K562 (cell line): ENCODE measurements around the gene NAB1. TPM values are rescaled to one million over a fixed set of nuclear protein-coding genes. Genes with fewer than 3 reads are reported as not detected.

Experiments
- ATAC-seq: fragments of 200-7000 bp; cut with Tn5 transposase; 3 replicates; pipeline ENCODE4 v1.9.1; 2020; ENCODE audit warnings: moderate library complexity
- BruUV-seq: library from RNA; stranded (reverse); fragments of 400-500 nt; replicated peaks from 2 replicates; lab custom pipeline; 2021; lab: Mats Ljungman, UMichigan
- CTCF ChIA-PET: fragments of 300-600 bp; formaldehyde crosslinking; extraction: SDS; loops from one replicate; lab custom pipeline; 2021; ENCODE audit warnings: low intra/inter-chr PET ratio; lab: Yijun Ruan, JAX
- POLR2A ChIA-PET: fragments of 300-600, 350-650 bp; sonication (Branson Sonifier 250); formaldehyde crosslinking; extraction: SDS; loops from one replicate; lab custom pipeline; 2021; ENCODE audit warnings: antibody characterized with exemption, inconsistent platforms; lab: Yijun Ruan, JAX
- DNase-seq, 4 experiments: peaks; one replicate each; pipeline versions ENCODE4 v3.0.0 to v3.0.0-alpha.2; 2011 to 2018; ENCODE audit warnings: low spot score in 3 of 4, mixed read lengths in 3 of 4; ENCODE audit errors: extremely low read depth in 1 of 4
- FAIRE-seq: peaks from 2 replicates; lab custom pipeline; 2011; peaks lifted over from hg19 to GRCh38; lab: Jason Lieb, UNC
- H2AFZ ChIP-seq: 2 replicates; pipeline ENCODE4 v1.6.0; 2011; ENCODE audit warnings: low read depth, low read length, control low read depth, inconsistent platforms
- H3K27ac ChIP-seq: fragments of 200-600 bp; 3 replicates; pipeline ENCODE4 v1.8.0; 2011; ENCODE audit warnings: low read depth, mild to moderate bottlenecking, control low read depth, inconsistent platforms, low read length, moderate library complexity, mixed read lengths; ENCODE audit errors: extremely low read depth
- H3K27me3 ChIP-seq, 2 experiments: fragments of 300-600 bp in 1 of 2; 2 replicates in 1 of 2; 3 replicates in 1 of 2; pipeline versions ENCODE4 v1.6.0 to v1.8.0; 2011; ENCODE audit warnings: inconsistent platforms in 2 of 2, low read length in 2 of 2, mild to moderate bottlenecking in 1 of 2, mixed read lengths in 1 of 2, moderate library complexity in 1 of 2; ENCODE audit not compliant: control insufficient read depth in 2 of 2, insufficient read depth in 2 of 2
- H3K36me3 ChIP-seq: fragments of 300-600 bp; 3 replicates; pipeline ENCODE4 v1.8.0; 2011; ENCODE audit warnings: mild to moderate bottlenecking, low read length, inconsistent platforms; ENCODE audit not compliant: control insufficient read depth, insufficient read depth
- H3K4me1 ChIP-seq, 2 experiments: fragments of 200-600 bp in 1 of 2; replicated peaks in 1 of 2; 2 replicates in 1 of 2; 3 replicates in 1 of 2; pipeline versions ENCODE4 v1.5.1 to v1.8.0; 2011; ENCODE audit warnings: inconsistent platforms in 2 of 2, low read length in 2 of 2, mild to moderate bottlenecking in 1 of 2, mixed read lengths in 1 of 2, moderate library complexity in 1 of 2; ENCODE audit not compliant: control insufficient read depth in 2 of 2, insufficient read depth in 2 of 2
- H3K4me2 ChIP-seq: 2 replicates; pipeline ENCODE4 v1.6.1; 2011; ENCODE audit warnings: low read length, control low read depth, inconsistent platforms, mixed read lengths; ENCODE audit not compliant: insufficient read depth
- H3K4me3 ChIP-seq: fragments of 200-600 bp; sonication (generic), shearing (Covaris generic); 2 replicates; pipeline ENCODE4 v1.5.1; 2016; ENCODE audit warnings: control low read depth, inconsistent platforms
- H3K79me2 ChIP-seq: fragments of 200-600 bp; 3 replicates; pipeline ENCODE4 v1.8.0; 2011; ENCODE audit warnings: low read length, inconsistent platforms; ENCODE audit not compliant: control insufficient read depth, insufficient read depth
- H3K9ac ChIP-seq, 2 experiments: 2 replicates each; pipeline versions ENCODE4 v1.6.0 to v1.6.1; 2011; ENCODE audit warnings: low read depth in 2 of 2, low read length in 2 of 2, control low read depth in 1 of 2, inconsistent platforms in 1 of 2, mild to moderate bottlenecking in 1 of 2, mixed read lengths in 1 of 2; ENCODE audit not compliant: insufficient read depth in 1 of 2
- H3K9me1 ChIP-seq: one replicate; pipeline ENCODE4 v1.6.0; 2011; ENCODE audit warnings: inconsistent platforms, mild to moderate bottlenecking, low read length, moderate library complexity; ENCODE audit not compliant: control insufficient read depth, insufficient read depth
- H3K9me3 ChIP-seq: replicated peaks from 2 replicates; pipeline ENCODE4 v1.5.1; 2011; ENCODE audit warnings: low read depth, low read length, inconsistent platforms; ENCODE audit not compliant: control insufficient read depth, insufficient read depth
- H4K20me1 ChIP-seq: replicated peaks from 2 replicates; pipeline ENCODE4 v1.6.1; 2011; ENCODE audit warnings: low read length, inconsistent platforms, mixed read lengths; ENCODE audit not compliant: control insufficient read depth, insufficient read depth
- ARID4B ChIP-seq: sonication (generic); formaldehyde crosslinking; IDR thresholded peaks from 2 replicates; pipeline ENCODE4 v1.8.0; 2022; ENCODE audit warnings: mild to moderate bottlenecking, missing genetic modification reagents
- DACH1 ChIP-seq: fragments of 450-650 bp; IDR thresholded peaks from 2 replicates; pipeline ENCODE4 v1.6.1; 2018; ENCODE audit not compliant: partially characterized antibody
- DEAF1 ChIP-seq: fragments of 450-650 bp; formaldehyde crosslinking; IDR thresholded peaks from 2 replicates; pipeline ENCODE4 v1.4.0; 2020; ENCODE audit warnings: mild to moderate bottlenecking, moderate library complexity
- NFRKB ChIP-seq: fragments of 450-650 bp; IDR thresholded peaks from 2 replicates; pipeline ENCODE4 v1.6.1; 2016; ENCODE audit warnings: low read depth
- ZC3H4 ChIP-seq: sonication (generic); formaldehyde crosslinking; IDR thresholded peaks from 2 replicates; pipeline ENCODE4 v1.9.0; 2021; ENCODE audit warnings: missing genetic modification reagents, borderline replicate concordance
- WGBS: fragments of 100-300 bp; shearing (Covaris generic); methylation state at CpG from one replicate; pipeline ENCODE4 v1.1.6; 2016; ENCODE audit warnings: low coverage, mixed read lengths; ENCODE audit not compliant: insufficient coverage; ENCODE audit errors: missing lambda C conversion rate; 5-methylcytosine and 5-hydroxymethylcytosine counted together
- in situ Hi-C: fragments of 300-500 bp; cut with MboI; formaldehyde crosslinking; loops from 4 replicates; pipeline ENCODE4 v1.15.0; 2018; ENCODE audit warnings: inconsistent platforms, mixed read lengths
- intact Hi-C: fragments of 100-400 bp; cut with micrococcal nuclease; formaldehyde crosslinking; loops from 2 replicates; pipeline ENCODE4 v1.14.2; 2022
- polyA plus RNA-seq, 8 experiments: library from polyadenylated mRNA; depleted of rRNA in 4 of 8; stranded (reverse) in 5 of 8; unstranded in 3 of 8; fragments of >200 nt; fragmentation: Nextera tagmentation in 2 of 8; fragmentation: Illumina TruSeq in 1 of 8; extraction: Ambion mirVana in 2 of 8; extraction: Trizol in 1 of 8; gene quantifications; 2 replicates each; pipeline versions ENCODE4 v1.2.1 to v1.2.3, GENCODE V29; 2011 to 2014; ENCODE audit warnings: inconsistent platforms in 1 of 8, missing spikeins in 1 of 8
- total RNA-seq, 7 experiments: library from RNA; depleted of rRNA in 6 of 7; stranded (reverse); fragments of >200 nt in 6 of 7; fragmentation: Illumina TruSeq in 2 of 7; extraction: Trizol in 2 of 7; gene quantifications; 2 replicates each; pipeline versions ENCODE4 v1.2.1 to v1.2.3, GENCODE V29; 2011 to 2021; ENCODE audit warnings: low replicate concordance in 1 of 7

The NAB1 gene
- total and polyA plus RNA-seq, 9 of the 15 experiments (the other 6 are each of a cell fraction or from before 2014, with no cell fraction given), result 3.1 to 23.0 (median 16.3) TPM

DNA sequence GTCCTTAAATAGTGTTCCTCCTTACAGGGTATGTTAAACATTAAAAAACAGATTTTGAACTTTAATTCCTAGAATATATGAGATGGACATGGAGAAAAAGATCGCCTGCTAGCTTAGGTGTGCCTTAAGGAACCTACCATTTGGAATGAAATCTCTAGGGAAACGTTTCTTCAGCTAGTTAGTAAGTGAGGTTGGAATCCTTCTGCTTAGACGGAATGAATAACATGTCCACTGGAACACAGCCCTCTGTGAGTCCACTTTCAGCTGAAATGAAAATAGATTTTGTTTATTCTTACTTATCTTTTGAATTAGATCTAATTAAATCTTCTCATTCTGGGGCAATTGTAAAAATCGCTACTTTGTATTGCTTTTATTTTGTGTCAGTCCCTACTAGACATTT lies 28.4 kb downstream of the NAB1 start:
- H3K9ac ChIP-seq, result no peak overlapping the region
- H3K4me2 ChIP-seq, result no peak overlapping the region
- in situ Hi-C loops (no loop called here), intact Hi-C loops (no loop called here)
- DNase-seq, result no peak
- no peak overlapping the region for H3K4me3 ChIP-seq
- no TSS peak for BruUV-seq
- H3K27ac ChIP-seq, result no peak overlapping the region
- H3K27me3 ChIP-seq, result no peaks in the 10 kb centered on the region
- TF ChIP-seq NFRKB, result no peak
- no peak for TF ChIP-seq DEAF1 (CRISPR knock-in tag)
- TF ChIP-seq DACH1, result no peak
- TF ChIP-seq ZC3H4 (CRISPR knock-in tag), result no peak
- no peak for TF ChIP-seq ARID4B (CRISPR knock-in tag)
- TF ChIP-seq, all 486 proteins: peak for 0
- ChIA-PET POLR2A (no interaction called here), CTCF (no interaction called here)
- peaks cover 51% of the 10 kb centered on the region for H3K36me3 ChIP-seq
- no peaks in the 10 kb centered on the region for H3K9me1 ChIP-seq
- FAIRE-seq, result no peak
- H2AFZ ChIP-seq, result no peak overlapping the region
- no peaks in the 10 kb centered on the region for H3K9me3 ChIP-seq
- no peaks in the 10 kb centered on the region for H4K20me1 ChIP-seq
- peaks cover 0 to 10% of the 10 kb centered on the region in 2 experiments; a peak in 2 of 5 replicates for H3K4me1 ChIP-seq
- no peak for ATAC-seq
- H3K79me2 ChIP-seq, result peaks cover 17% of the 10 kb centered on the region; the same call in 2 of the 3 replicates
- 55% methylated on average over 3 of the region's 4 CpGs for WGBS
